ENCODE data around the gene SUPT6H.

The SUPT6H gene

GRCh38 chr17:28661635-28662526 lies at the start of gene SUPT6H, which contains the start of gene SDF2:
TSS of gene SUPT6H (plus strand) at chr17:28662205. CDS start at chr17:28673402, 11,197 bp downstream.
TSS of gene SDF2 (minus strand) at chr17:28661906. CDS start at chr17:28661876, 30 bp downstream.
- DNase-seq = peak; percentile 91

GRCh38 chr17:28612531-28612930 lies 49.5 kb upstream of the SUPT6H start:
- DNase-seq = no peak

- DNase-seq = no peak
Observed at GRCh38 chr17:28612936-28613872, 48.8 kb upstream of the SUPT6H start.

GRCh38 chr17:28613931-28614381 lies 48.0 kb upstream of the SUPT6H start, which contains the start of gene RSKR:
TSS of gene RSKR (minus strand) at chr17:28614185. CDS start at chr17:28614161, 24 bp downstream.
- DNase-seq = no peak

- DNase-seq = no peak
Observed at GRCh38 chr17:28615260-28615940, 46.6 kb upstream of the SUPT6H start.

GRCh38 chr17:28616281-28616680 lies 45.7 kb upstream of the SUPT6H start:
- no peak for DNase-seq

GRCh38 chr17:28618464-28618863 lies 43.5 kb upstream of the SUPT6H start:
- DNase-seq = no peak

GRCh38 chr17:28620010-28620409 lies 42.0 kb upstream of the SUPT6H start:
- no peak for DNase-seq

- DNase-seq = no peak
Observed at GRCh38 chr17:28622186-28622585, 39.8 kb upstream of the SUPT6H start.

GRCh38 chr17:28623696-28624095 lies 38.3 kb upstream of the SUPT6H start:
- DNase-seq = no peak

- DNase-seq = no peak
Observed at GRCh38 chr17:28624148-28624547, 37.9 kb upstream of the SUPT6H start.

GRCh38 chr17:28626818-28627217 lies 35.2 kb upstream of the SUPT6H start:
- DNase-seq = no peak

- no peak for DNase-seq
Observed at GRCh38 chr17:28634206-28634865, 27.7 kb upstream of the SUPT6H start.

GRCh38 chr17:28635506-28635905 lies 26.5 kb upstream of the SUPT6H start:
- no peak for DNase-seq

GRCh38 chr17:28641579-28641978 lies 20.4 kb upstream of the SUPT6H start:
- no peak for DNase-seq

- DNase-seq = no peak
Observed at GRCh38 chr17:28643983-28644786, 17.8 kb upstream of the SUPT6H start.

- DNase-seq = peak; percentile 92
Observed at GRCh38 chr17:28644787-28645575, 17.0 kb upstream of the SUPT6H start, which contains the start of gene BLTP2. TSS of gene BLTP2 (minus strand) at chr17:28645158. CDS start at chr17:28645056, 102 bp downstream.

GRCh38 chr17:28645576-28645939 lies 16.4 kb upstream of the SUPT6H start:
- no peak for DNase-seq

GRCh38 chr17:28646039-28646754 lies 15.8 kb upstream of the SUPT6H start:
- no peak for DNase-seq

- DNase-seq = no peak
Observed at GRCh38 chr17:28648698-28649097, 13.3 kb upstream of the SUPT6H start.

All from activated CD4-positive, alpha-beta T cell treated with anti-CD3 and anti-CD28 coated beads for 1 hour (primary cell).